MM.1S (cell line): ENCODE results near the gene RAD51C.

Source experiments
- DNase-seq: peaks from one replicate; pipeline ENCODE4 v3.0.0-alpha.2; 2015
- H2AFZ ChIP-seq: fragments of 300-600 bp; sonication (generic); 2 replicates; pipeline ENCODE4 v1.6.0; 2016; ENCODE audit warnings: antibody characterized with exemption, low read length
- H3F3A ChIP-seq: fragments of 300-600 bp; sonication (generic); 2 replicates; pipeline ENCODE4 v1.6.1; 2016; ENCODE audit warnings: mild to moderate bottlenecking, antibody characterized with exemption, low read length, moderate library complexity, mixed read lengths; ENCODE audit not compliant: insufficient read depth
- H3K27ac ChIP-seq: fragments of 300-600 bp; sonication (generic); 2 replicates; pipeline ENCODE4 v1.5.1; 2016; ENCODE audit warnings: mild to moderate bottlenecking, low read length
- H3K27me3 ChIP-seq: fragments of 300-600 bp; sonication (generic); replicated peaks from 2 replicates; pipeline ENCODE4 v1.6.0; 2016; ENCODE audit warnings: low read length; ENCODE audit not compliant: insufficient read depth
- H3K36me3 ChIP-seq: fragments of 300-600 bp; sonication (generic); replicated peaks from 2 replicates; pipeline ENCODE4 v1.6.1; 2016; ENCODE audit warnings: mild to moderate bottlenecking, low read length, mixed read lengths; ENCODE audit not compliant: insufficient read depth
- H3K4me1 ChIP-seq: fragments of 300-600 bp; sonication (generic); 2 replicates; pipeline ENCODE4 v1.6.1; 2016; ENCODE audit warnings: low read length, mixed read lengths
- H3K4me2 ChIP-seq: fragments of 300-600 bp; sonication (generic); 2 replicates; pipeline ENCODE4 v1.6.0; 2016; ENCODE audit warnings: low read depth, low read length
- H3K4me3 ChIP-seq: fragments of 300-600 bp; sonication (generic); 2 replicates; pipeline ENCODE4 v1.5.1; 2016; ENCODE audit warnings: low read length, mixed read lengths
- H3K79me2 ChIP-seq: fragments of 300-600 bp; sonication (generic); 2 replicates; pipeline ENCODE4 v1.6.1; 2016; ENCODE audit warnings: mixed run types, low read length, mixed read lengths
- H3K9ac ChIP-seq: fragments of 300-600 bp; sonication (generic); 2 replicates; pipeline ENCODE4 v1.6.1; 2016; ENCODE audit warnings: low read length, mixed read lengths
- H3K9me2 ChIP-seq: fragments of 300-600 bp; sonication (generic); replicated peaks from 2 replicates; pipeline ENCODE4 v1.6.1; 2016; ENCODE audit warnings: mild to moderate bottlenecking, low read length, mixed read lengths; ENCODE audit not compliant: insufficient read depth
- H3K9me3 ChIP-seq: fragments of 300-600 bp; sonication (generic); replicated peaks from 2 replicates; pipeline ENCODE4 v1.6.1; 2016; ENCODE audit warnings: mild to moderate bottlenecking, low read length, mixed read lengths; ENCODE audit not compliant: insufficient read depth
- H4K20me1 ChIP-seq: fragments of 300-600 bp; sonication (generic); 2 replicates; pipeline ENCODE4 v1.6.1; 2016; ENCODE audit warnings: mild to moderate bottlenecking, low read length, moderate library complexity, mixed read lengths; ENCODE audit not compliant: insufficient read depth
- CTCF ChIP-seq: fragments of 300-600 bp; sonication (generic); IDR thresholded peaks from 2 replicates; pipeline ENCODE4 v1.5.1; 2016; ENCODE audit warnings: antibody characterized with exemption, low read length, mixed read lengths
- EZH2 ChIP-seq: fragments of 300-600 bp; sonication (generic); optimal IDR thresholded peaks from 2 replicates; pipeline ENCODE3; 2017; ENCODE audit warnings: low read depth, mild to moderate bottlenecking, antibody characterized with exemption, low read length, mixed read lengths
- EZH2phosphoT487 ChIP-seq: fragments of 300-600 bp; sonication (generic); IDR thresholded peaks from 2 replicates; pipeline ENCODE4 v1.6.1; 2018; ENCODE audit warnings: antibody characterized with exemption, low read length

Gene RAD51C

GRCh38 chr17:58779446-58779845 is 87.0 kb downstream of the RAD51C start:
- Histone ChIP-seq H3K9me2 (no peaks in the 10 kb centered on the region), H3K79me2 (no peaks in the 10 kb centered on the region)
- no peak for DNase-seq

GRCh38 chr17:58783380-58783779 is 91.0 kb downstream of the RAD51C start:
- no peaks in the 10 kb centered on the region for H3K9me2 ChIP-seq
- DNase-seq, result no peak
- H3K27me3 ChIP-seq, result no peaks in the 10 kb centered on the region
- H3K4me3 ChIP-seq, result no peak overlapping the region
- no peaks in the 10 kb centered on the region for H3K4me1 ChIP-seq
- TF ChIP-seq EZH2 (no peak), EZH2phosphoT487 (no peak), CTCF (no peak)
- H3K9ac ChIP-seq, result no peak overlapping the region
- no peak overlapping the region for H3K4me2 ChIP-seq
- H3K36me3 ChIP-seq, result no peaks in the 10 kb centered on the region
- H3K27ac ChIP-seq, result no peak overlapping the region
- no peaks in the 10 kb centered on the region for H3K79me2 ChIP-seq
- H4K20me1 ChIP-seq, result no peaks in the 10 kb centered on the region
- no peaks in the 10 kb centered on the region for H3F3A ChIP-seq
- H3K9me3 ChIP-seq, result no peaks in the 10 kb centered on the region
- H2AFZ ChIP-seq, result no peak overlapping the region

More at GRCh38 chr17:58779446-58779845, 87.0 kb downstream of the RAD51C start:
- H3K4me2 ChIP-seq, result no peak overlapping the region
- no peaks in the 10 kb centered on the region for H4K20me1 ChIP-seq
- no peaks in the 10 kb centered on the region for H3K36me3 ChIP-seq
- H3K9me3 ChIP-seq, result no peaks in the 10 kb centered on the region
- no peak overlapping the region for H3K27ac ChIP-seq
- no peak overlapping the region for H2AFZ ChIP-seq
- H3F3A ChIP-seq, result no peaks in the 10 kb centered on the region
- no peak overlapping the region for H3K9ac ChIP-seq
- H3K4me3 ChIP-seq, result no peak overlapping the region
- TF ChIP-seq EZH2 (no peak), CTCF (no peak), EZH2phosphoT487 (no peak)
- no peaks in the 10 kb centered on the region for H3K4me1 ChIP-seq
- no peaks in the 10 kb centered on the region for H3K27me3 ChIP-seq

- H3K9me2 ChIP-seq, result no peaks in the 10 kb centered on the region
- H3K27ac ChIP-seq, result no peak overlapping the region
- no peaks in the 10 kb centered on the region for H3K79me2 ChIP-seq
- DNase-seq, result no peak
- H2AFZ ChIP-seq, result no peak overlapping the region
- no peaks in the 10 kb centered on the region for H3K9me3 ChIP-seq
- no peaks in the 10 kb centered on the region for H3K36me3 ChIP-seq
- TF ChIP-seq EZH2phosphoT487 (no peak), EZH2 (no peak), CTCF (no peak)
- H3F3A ChIP-seq, result no peaks in the 10 kb centered on the region
- no peak overlapping the region for H3K9ac ChIP-seq
- H3K4me3 ChIP-seq, result no peak overlapping the region
- no peaks in the 10 kb centered on the region for H4K20me1 ChIP-seq
- no peaks in the 10 kb centered on the region for H3K4me1 ChIP-seq
- H3K27me3 ChIP-seq, result no peaks in the 10 kb centered on the region
- H3K4me2 ChIP-seq, result no peak overlapping the region
These were observed 92.7 kb downstream of the RAD51C start for GRCh38 chr17:58785097-58785496.
